ENCODE data around the gene AKAP5. TPM values are rescaled to one million over a fixed set of nuclear protein-coding genes. Genes with fewer than 3 reads are reported as not detected.

The AKAP5 gene
- total and polyA plus RNA-seq, 2 donors (not counting 1 experiment from before 2014, with no cell fraction given), result 0.21 to 1.4 TPM

GRCh38 chr14:64475585-64476273 lies 10.4 kb downstream of the AKAP5 start:
- Histone ChIP-seq H3K36me3 (replicated peaks in 1 of 2; ENCODE audit: control extremely low read depth in 1 of 2, control insufficient read depth in 1 of 2, extremely low read depth in 1 of 2, insufficient read depth in 2 of 2, low read length in 1 of 2) (no peaks in the 10 kb centered on the region), H3K4me3 (ENCODE audit: control extremely low read depth in 1 of 5, extremely low read depth in 1 of 5, insufficient read depth in 1 of 5, low read depth in 2 of 5, low read length in 4 of 5) (no peak overlapping the region), H3K9me3 (ENCODE audit: control extremely low read depth in 1 of 3, control insufficient read depth in 2 of 3, insufficient read depth in 1 of 3, low read length in 2 of 3) (no peaks in the 10 kb centered on the region), H3K27me3 (replicated peaks in 1 of 4; ENCODE audit: control extremely low read depth in 1 of 4, control insufficient read depth in 3 of 4, insufficient read depth in 4 of 4, low read length in 3 of 4) (no peaks in the 10 kb centered on the region), H3K4me2 (replicated peaks; ENCODE audit: low read depth, low read length, poor library complexity, severe bottlenecking) (no peak overlapping the region), H2AFZ (ENCODE audit: insufficient read depth, low read depth, low read length, poor library complexity, severe bottlenecking) (no peak overlapping the region), H3K9ac (ENCODE audit: low read length) (no peak overlapping the region), H3K4me1 (ENCODE audit: control insufficient read depth in 2 of 2, insufficient read depth in 2 of 2, low read length in 2 of 2) (no peaks in the 10 kb centered on the region), H3K27ac (ENCODE audit: low read length in 2 of 2) (no peak overlapping the region), H3K79me2 (ENCODE audit: control insufficient read depth, insufficient read depth, low read length) (peaks cover 4% of the 10 kb centered on the region), H4K20me1 (ENCODE audit: control insufficient read depth, insufficient read depth, low read length, poor library complexity, severe bottlenecking) (no peaks in the 10 kb centered on the region)
- TF ChIP-seq CTCF (IDR thresholded peaks at IDR 0.05) (no peak), EZH2 (IDR thresholded peaks at IDR 0.05; ENCODE audit: borderline replicate concordance, insufficient read depth, low read depth, low read length, poor library complexity, severe bottlenecking) (no peak)
- intact Hi-C loops (cut with micrococcal nuclease), result no loop called here
- Mint-ChIP-seq H3K4me1 (peaks cover 5% of the 10 kb centered on the region), H3K9me3 (ENCODE audit: insufficient read depth) (no peaks in the 10 kb centered on the region), H3K27me3 (no peaks in the 10 kb centered on the region), H3K4me3 (no peak overlapping the region), H3K27ac (no peak overlapping the region)
- ChIA-PET CTCF (interaction anchor here (0.6 to 10.7 kb wide), 6 partner anchors 37 to 509 kb away, joined by 3 to 255 read pairs (median 3); no protein-coding TSS in a partner anchor), POLR2A (no interaction called here)
- 89% methylated on average over 1 of the region's 8 CpGs for WGBS (ENCODE audit: insufficient coverage)
- no peak for ATAC-seq (ENCODE audit: low read depth)
- no peak for DNase-seq

- Histone ChIP-seq H3K4me1 (ENCODE audit: control insufficient read depth in 2 of 2, insufficient read depth in 2 of 2, low read length in 2 of 2) (no peaks in the 10 kb centered on the region), H3K79me2 (ENCODE audit: control insufficient read depth, insufficient read depth, low read length) (peaks cover 4% of the 10 kb centered on the region), H4K20me1 (ENCODE audit: control insufficient read depth, insufficient read depth, low read length, poor library complexity, severe bottlenecking) (no peaks in the 10 kb centered on the region), H2AFZ (ENCODE audit: insufficient read depth, low read depth, low read length, poor library complexity, severe bottlenecking) (no peak overlapping the region), H3K4me3 (ENCODE audit: control extremely low read depth in 1 of 5, extremely low read depth in 1 of 5, insufficient read depth in 1 of 5, low read depth in 2 of 5, low read length in 4 of 5) (no peak overlapping the region), H3K27ac (ENCODE audit: low read length in 2 of 2) (no peak overlapping the region), H3K9me3 (ENCODE audit: control extremely low read depth in 1 of 3, control insufficient read depth in 2 of 3, insufficient read depth in 1 of 3, low read length in 2 of 3) (no peaks in the 10 kb centered on the region), H3K9ac (ENCODE audit: low read length) (no peak overlapping the region), H3K36me3 (replicated peaks in 1 of 2; ENCODE audit: control extremely low read depth in 1 of 2, control insufficient read depth in 1 of 2, extremely low read depth in 1 of 2, insufficient read depth in 2 of 2, low read length in 1 of 2) (no peaks in the 10 kb centered on the region), H3K4me2 (replicated peaks; ENCODE audit: low read depth, low read length, poor library complexity, severe bottlenecking) (no peak overlapping the region), H3K27me3 (replicated peaks in 1 of 4; ENCODE audit: control extremely low read depth in 1 of 4, control insufficient read depth in 3 of 4, insufficient read depth in 4 of 4, low read length in 3 of 4) (no peaks in the 10 kb centered on the region)
- ATAC-seq (ENCODE audit: low read depth) (no peak), DNase-seq (no peak)
- WGBS (ENCODE audit: insufficient coverage), result 95% methylated on average over 7 of the region's 8 CpGs
- ChIA-PET POLR2A (no interaction called here), CTCF (interaction anchor here (0.6 to 10.7 kb wide), 3 partner anchors 47 to 510 kb away, joined by 3 to 255 read pairs (median 3); no protein-coding TSS in a partner anchor)
- H3K4me3 Mint-ChIP-seq, result no peak overlapping the region
- no peaks in the 10 kb centered on the region for H3K9me3 Mint-ChIP-seq (ENCODE audit: insufficient read depth)
- H3K27me3 Mint-ChIP-seq, result no peaks in the 10 kb centered on the region
- H3K4me1 Mint-ChIP-seq, result peaks cover 4% of the 10 kb centered on the region
- no peak overlapping the region for H3K27ac Mint-ChIP-seq
- TF ChIP-seq CTCF (IDR thresholded peaks at IDR 0.05) (no peak), EZH2 (IDR thresholded peaks at IDR 0.05; ENCODE audit: borderline replicate concordance, insufficient read depth, low read depth, low read length, poor library complexity, severe bottlenecking) (no peak)
- intact Hi-C loops (cut with micrococcal nuclease), result no loop called here
Measured at GRCh38 chr14:64476438-64476837, 11.1 kb downstream of the AKAP5 start.
